EH (cell line): ENCODE results near the gene GSKIP.

ENCODE experiments used
- DNase-seq: peaks from one replicate; pipeline ENCODE4 v3.0.0-alpha.2; 2015; ENCODE audit warnings: low read depth

GSKIP gene

DNA sequence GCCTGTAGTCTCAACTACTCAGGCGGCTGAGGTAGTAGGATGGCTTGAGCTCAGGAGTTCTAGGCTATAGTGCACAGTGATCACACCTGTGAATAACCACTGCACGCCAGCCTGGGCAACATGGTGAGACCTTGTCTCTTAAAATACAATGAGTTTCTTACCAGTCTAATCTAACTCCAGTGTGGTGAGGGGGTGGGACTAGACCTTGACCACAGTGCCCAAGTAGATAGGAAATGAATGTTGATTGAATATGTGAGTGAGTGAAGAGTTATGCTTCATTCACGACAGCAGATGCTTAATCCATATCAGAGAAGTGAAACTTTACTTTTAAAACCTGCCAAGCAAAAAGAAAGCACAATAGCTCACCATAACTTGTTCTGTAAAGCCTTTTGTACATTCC is 17.4 kb downstream of the GSKIP start:
- no peak for DNase-seq

DNA sequence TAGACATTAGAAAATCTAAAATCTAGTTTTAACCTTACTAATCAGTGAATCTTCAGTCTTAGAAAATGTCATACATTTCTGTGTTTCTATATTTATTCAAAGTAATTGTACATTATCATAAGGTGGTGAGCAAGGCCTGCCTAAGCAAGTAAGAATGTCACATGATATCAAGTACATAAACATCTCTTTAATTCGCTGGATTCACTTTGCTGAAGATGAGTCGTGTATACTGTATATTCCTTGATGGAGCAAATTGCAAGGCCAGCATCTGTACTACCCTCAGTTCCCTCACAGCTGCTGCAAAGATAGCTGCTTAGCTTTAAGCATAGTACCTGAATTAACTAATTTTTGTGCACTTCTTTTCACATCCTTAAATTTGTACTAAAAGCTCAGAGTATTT is 20.1 kb downstream of the GSKIP start:
- peak; percentile 6 for DNase-seq

DNA sequence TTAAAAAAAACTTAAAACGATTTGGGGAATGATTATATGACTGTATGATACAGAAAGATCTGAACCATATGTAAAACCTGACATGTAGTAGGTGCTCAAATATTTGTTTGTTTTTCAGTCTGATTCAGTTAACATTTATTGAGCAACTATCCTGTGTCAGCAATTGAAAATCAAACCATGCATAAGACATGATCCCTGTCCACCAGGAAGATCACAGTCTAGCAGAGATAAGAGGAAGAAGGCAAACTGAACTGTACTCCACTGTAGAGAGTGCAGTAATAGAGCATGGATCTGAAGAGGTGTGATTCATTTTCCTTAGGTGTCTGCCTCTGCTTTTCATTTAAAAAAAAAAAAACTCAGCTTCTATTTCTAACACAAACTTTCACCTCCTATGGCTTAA is 20.7 kb downstream of the GSKIP start:
- no peak for DNase-seq

DNA sequence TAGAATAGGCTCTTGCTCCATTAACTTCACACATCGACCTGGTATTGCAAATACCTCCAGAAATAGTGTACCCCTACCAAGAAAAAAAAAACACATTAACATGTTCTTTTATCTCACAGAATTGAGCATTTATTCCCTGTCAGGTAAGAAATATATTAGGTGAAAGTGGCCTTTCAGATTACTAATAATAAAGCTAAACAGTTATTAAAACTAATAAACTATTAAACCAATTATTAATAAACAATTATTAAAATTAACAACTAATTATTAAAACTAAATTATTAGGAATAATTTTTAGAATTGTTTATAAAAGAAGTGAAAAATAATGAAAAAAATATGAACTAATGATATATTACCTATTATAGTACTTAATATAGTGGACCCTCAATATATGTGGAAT is 21.4 kb downstream of the GSKIP start:
- DNase-seq: no peak

DNA sequence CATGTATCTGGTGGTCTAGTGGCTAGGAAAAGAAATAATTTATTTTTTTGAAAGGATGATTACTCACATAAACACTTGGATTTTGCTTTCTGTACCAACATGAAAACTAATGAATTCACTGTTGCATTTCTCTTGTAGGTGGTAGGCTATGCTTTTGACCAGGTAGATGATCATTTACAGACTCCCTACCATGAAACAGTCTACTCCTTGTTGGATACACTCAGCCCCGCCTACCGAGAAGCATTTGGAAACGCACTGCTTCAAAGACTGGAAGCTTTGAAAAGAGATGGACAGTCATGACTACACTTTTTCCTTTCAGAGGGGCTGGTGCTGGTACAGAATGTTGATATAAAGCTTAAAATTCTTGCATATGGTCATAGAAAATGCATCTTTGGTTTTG is 22.1 kb downstream of the GSKIP start:
- no peak for DNase-seq

DNA sequence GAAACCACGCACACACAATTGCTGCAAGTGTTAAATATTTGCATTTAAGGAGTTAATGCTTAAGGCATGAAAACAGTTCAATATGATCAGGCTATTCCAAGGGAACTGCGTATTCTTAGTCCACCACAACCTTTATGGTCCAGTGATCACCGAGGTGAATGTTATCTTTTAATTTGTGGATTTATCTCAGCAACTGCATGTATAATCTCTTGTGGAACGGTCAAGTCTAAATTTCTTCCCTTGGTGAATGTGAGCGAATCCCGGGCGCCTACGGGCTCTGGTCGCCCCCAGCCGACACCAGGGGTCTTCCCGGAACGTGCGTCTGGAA is 27.6 kb downstream of the GSKIP start:
- DNase-seq: no peak

DNA sequence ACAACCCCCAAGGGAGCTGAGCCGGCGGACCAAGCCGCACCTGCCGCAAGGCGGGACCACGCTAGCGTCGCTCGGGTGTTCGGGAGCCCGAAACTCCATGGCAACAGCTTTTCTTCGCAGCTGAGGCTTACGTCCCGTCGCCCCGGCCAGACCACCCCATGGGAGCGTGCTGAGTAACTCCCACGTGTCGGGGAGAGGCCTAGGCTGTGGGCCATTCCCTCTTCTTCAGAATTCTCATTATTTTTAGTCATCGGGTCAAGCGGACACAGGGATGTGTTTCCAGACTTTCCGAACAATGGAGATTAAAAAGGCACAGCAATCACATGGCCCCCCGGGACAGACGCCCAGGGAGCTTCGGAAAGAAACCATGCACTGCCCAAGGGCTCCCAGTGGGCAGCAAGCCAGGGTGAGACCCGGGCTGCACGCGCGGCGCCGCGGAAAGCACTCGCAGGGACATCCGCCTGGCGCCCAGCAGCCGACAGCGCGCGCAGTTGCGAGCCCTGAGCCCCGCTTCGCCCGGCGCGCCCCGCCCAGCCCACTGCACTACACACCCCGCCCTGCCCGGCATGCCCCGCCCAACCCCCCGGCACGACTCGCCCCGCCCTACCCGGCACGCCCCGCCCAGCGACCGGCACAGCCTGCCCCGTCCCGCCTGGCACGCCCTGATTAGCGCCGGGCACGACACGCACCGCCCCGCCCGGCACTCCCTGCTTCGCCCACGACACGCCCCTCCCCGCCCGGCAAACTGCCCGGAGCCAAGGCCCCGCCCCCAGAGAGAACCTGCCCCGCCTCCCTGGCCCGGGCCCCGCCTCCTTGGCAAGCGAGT is 28.2 kb downstream of the GSKIP start:
- peak; percentile 95 for DNase-seq

DNA sequence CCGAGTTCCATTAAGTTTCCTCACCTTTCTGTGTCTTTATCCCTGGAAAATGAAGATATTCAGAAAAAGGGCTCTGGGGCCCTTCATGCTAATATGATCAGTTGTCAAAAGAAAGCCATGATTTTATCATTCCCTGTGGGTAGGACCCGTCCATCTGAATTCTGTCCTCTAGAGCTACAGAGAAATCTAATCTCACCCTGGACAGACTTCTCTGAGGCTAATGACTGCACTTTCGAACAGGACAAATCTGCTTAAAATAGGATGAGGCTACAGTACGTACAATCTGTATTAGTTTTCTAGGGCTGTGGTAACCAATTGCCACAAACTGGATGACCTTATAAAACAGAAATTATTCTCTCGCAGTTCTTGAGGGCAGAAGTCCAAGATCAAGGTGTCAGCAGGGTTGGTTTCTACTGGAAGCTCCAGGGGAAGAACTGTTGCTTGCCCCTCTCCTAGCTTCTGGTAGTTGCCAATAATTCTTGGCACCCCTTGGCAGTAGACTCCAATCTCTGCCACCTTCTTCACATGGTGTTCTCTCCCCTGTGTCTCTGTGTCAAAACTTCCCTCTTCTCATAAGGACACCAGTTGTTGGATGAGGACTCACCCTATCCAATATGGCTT is 29.9 kb downstream of the GSKIP start:
- no peak for DNase-seq

DNA sequence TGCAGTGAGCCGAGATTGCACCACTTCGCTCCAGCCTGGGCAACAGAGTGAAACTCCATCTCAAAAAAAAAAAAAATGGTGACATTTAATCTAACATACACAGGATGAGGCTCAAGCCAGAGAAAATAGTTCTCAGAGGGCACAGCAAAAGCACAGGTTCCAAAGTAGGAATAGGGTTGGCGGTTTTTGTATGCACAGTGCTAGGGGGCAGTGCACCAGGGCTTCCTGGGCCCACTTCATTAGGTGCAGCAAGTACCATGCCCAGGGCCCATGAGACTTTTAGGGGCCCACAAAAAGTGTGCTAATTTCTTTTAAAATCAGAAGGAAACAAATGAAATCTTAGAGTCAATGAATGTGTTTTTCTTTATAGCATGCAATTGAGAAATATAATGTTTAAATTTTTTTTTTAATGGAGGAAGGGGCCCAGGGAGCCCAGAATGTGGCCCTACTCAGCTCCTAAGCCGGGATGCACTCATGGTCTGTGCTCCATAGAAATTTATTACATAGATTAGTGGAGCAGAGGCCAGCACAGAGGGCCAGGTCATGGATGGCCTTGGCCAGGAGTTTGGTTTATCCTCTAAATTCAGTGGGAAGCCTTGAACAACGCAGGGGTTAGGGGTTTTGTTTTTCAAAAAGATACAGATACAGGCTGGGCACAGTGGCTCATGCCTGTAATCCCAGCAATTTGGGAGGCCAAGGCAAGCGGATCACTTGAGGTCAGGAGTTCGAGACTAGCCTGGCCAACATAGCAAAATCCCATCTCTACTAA is 30.9 kb downstream of the GSKIP start:
- DNase-seq: no peak

DNA sequence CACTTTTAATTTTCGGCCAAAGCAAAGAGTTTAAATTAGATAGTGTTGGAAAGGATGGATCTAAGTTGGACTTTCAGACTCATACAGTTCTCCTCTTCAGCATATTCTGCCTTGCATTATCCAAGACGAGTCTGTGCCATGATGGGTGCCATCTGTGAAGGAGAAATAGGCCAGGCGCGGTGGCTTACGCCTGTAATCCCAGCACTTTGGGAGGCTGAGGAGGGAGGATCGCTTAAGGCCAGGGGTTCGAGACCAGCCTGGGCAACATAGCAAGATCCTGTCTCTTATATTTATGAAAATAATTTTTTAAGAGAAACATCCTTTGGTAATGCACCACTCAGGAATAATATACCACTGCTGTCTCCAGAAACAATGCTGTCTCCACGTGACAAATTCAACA is 35.1 kb downstream of the GSKIP start:
- DNase-seq: no peak

DNA sequence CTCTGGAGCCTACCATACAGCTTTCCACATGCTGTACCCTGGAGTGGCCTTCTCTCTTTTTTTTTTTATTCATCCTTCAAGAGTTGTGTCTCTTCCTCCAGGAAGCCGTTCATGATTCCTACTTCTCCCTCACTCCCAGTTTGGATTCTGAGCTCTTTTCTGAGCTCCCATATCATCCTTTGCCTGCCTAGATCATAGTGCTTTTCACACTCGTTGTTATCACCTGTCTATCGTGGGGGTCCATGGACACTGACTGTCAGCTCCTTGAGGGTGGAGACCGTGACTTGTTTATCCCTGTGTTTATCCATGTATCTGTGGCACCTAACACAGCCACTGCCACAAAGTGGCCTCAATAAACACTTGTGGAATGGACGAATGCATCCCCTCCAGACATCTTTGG is 35.6 kb downstream of the GSKIP start:
- DNase-seq: no peak

DNA sequence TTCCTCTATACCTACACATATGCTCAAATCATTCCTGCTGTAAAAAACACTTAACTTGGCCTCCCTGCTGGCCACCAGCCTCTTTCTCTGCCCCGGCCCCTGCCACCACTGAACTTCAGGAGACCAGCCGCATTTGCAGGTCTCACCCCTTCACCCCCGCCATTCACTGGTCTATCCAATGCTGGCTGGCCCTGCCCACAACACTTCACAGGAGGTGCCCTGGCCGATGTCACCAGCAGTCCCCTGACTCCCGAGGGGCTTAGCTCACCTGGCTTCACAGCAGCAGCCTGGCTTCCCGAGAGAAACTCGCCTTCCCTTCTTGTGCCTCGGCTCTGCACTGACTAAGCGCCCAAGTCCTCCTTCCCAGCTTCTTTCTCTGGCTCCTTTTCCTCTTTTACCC is 36.1 kb downstream of the GSKIP start:
- no peak for DNase-seq

DNA sequence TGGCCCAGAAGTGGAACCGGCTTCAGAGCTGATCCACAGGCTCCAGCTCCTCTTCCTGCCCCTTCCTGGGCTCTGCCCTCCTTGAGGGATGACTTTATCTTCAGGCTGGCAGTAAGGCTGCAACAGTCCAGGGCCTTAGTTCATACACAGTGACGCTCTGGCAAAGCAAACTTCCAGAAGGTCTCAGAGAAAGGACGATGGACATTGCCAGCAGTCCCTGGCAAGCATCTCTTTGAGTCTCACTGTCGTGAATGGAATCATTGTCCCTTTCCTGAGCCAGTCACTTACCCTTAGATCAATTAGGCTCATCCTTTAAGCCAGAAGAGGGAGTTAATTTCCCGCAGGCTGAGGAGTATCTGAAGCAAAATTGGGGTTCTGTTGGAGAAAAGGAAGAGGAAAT is 37.2 kb downstream of the GSKIP start:
- DNase-seq: no peak

DNA sequence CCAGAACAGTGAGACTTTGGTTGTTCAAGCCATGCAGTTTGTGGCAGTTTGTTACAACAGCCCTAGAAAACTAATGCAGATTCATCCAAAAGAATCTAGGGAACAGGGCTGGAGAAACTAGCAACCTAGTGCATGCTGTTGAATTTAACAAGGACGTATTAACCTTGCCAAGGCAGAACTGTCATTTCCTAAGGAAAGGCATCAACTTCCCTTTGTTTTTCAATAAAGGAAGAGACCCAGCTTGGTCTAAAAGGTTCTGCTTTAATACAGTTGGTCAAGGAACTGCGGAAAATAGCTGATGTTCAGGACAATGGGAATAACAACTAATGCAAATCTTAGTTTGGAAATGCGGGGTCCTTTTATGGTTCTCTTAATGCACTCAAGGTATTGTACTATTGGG is 40.1 kb downstream of the GSKIP start:
- DNase-seq: no peak

DNA sequence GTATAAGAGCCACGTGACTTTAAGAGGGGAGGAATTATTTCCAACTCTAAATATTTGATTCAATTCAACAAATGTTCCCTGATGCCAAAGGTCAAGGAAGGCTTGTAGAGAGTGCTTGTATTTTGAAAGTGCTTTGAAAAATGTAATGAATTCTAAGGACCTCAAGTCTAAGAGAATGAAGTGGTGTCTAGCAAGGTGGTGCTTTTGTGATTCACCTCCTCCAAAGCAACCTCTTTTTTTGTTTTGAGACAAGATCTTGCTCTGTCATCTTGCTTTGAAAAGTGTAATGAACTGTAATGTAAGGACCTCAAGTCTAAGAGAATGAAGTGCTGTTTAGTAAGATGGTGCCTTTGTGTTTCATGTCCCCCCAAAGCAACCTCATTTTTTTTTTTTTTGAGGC is 42.4 kb downstream of the GSKIP start:
- DNase-seq: no peak

DNA sequence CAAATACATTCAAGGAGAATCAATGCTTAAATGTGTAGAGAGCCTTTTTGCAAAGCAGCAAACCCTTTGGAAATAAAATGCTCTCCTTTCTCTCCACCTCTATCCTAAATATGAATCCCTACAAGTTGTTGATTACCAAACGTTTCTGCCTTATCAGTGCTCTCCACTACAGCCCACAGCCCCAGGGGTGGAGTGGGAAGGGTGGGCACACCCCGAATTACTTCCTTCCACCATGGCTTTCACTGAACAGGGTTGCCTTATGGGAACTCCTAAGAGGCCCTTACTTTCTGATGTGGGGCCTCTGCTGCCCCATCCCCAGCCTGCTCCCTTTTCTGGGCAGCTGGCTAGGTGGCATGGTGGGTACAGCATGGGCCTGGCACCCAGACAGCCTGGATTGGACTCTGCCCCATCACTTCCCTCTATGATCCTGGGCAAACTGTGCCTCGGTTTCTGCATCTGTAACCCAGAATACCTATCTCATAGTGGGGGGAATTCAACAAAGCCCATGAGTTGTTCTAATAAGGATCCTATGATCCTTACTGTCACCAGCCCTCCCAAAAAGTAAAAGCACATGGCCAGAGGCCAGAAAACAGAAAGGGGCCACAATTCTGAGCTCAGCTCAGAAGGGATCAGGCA is 44.7 kb downstream of the GSKIP start:
- no peak for DNase-seq

DNA sequence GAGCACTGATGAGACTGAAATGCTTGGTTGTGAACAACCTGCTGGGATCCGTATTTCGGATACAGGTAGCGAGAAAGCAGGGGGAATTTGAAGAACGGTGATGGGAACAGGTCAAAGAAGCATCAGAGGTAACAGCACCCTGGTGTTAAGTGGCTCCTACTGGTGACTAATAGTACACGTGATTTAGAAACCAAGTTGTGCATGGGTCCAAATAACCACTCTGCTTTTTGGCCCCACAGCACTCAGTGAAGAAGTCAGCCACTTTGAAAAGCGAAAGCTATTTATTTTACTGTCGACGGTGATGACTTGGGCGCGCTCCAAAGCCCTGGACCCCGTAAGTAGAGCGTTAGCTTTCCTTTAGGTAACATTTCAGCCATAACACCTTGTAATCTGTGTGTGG is 45.3 kb downstream of the GSKIP start:
- no peak for DNase-seq

DNA sequence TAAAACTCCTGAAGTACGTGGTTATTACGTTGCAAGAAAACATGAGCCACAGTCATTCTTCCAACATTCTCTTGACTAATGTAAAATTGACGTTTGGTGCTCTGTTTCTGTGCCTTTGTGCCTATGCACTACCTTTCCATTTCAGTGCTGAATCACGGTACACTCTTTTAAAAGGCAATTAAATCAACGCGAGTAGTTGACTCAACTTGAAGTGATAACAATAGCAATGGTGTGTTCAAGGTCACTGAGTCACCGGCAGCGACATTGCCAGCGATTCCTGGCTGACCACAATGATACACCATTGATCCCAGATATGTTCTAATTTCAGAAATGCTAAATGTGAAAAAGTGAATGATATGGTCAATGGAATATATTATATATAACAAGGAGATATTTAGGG is 46.4 kb downstream of the GSKIP start:
- DNase-seq: no peak

DNA sequence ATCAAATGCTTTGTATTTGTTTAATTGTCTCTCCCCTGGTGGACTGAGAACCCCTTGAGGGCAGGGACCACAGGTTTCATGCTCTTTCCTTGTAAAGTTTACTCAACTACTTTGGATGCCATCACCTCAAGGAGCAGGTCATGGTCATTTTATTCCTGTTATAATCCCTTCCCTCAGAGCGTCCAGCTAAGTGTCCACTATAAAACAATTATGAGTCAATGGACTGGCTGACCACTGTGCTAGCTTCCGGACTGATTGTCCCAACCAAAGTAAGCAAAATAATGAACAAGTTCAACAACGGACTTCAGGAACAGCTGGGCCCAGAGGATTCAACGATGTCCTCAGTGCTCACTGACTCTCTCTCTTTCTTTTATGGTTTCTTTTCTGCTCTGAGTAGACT is 46.8 kb downstream of the GSKIP start:
- no peak for DNase-seq

DNA sequence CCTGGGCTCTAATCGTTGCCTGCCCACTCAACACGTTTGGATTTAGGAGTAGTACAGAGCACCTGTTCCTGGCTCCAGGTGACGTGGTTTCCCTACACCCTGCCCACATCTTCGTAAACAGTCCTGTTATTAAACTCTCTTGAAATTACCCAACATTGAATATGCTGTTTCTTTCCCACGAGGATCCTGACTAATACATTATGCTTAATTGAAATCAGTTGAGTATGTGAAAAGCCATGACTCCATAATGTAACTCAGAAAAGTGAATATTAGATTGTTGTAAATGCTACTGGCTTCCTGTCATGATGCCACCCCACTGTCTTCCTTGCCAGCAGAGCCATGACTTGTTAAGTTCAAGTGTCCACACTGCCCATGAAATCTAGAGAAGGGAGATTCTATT is 50.2 kb downstream of the GSKIP start:
- DNase-seq: no peak

DNA sequence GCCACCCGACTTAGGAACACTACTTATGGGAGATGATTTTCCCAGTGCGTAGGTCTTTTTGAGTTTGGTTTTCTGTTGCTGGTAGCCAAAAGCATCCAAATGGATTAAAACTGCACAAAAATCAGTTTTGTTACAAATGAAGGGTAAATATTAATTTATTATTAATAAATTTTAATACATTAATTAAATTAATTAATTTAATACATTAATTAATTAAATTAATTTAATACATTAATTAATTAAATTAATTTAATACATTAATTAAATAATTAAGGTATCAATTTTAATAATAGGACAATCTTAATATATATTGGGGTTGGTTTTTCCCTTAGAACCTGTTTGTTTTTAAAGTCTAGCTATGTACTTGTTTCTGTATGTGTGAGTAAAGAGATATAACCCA is 52.2 kb downstream of the GSKIP start:
- DNase-seq: no peak

DNA sequence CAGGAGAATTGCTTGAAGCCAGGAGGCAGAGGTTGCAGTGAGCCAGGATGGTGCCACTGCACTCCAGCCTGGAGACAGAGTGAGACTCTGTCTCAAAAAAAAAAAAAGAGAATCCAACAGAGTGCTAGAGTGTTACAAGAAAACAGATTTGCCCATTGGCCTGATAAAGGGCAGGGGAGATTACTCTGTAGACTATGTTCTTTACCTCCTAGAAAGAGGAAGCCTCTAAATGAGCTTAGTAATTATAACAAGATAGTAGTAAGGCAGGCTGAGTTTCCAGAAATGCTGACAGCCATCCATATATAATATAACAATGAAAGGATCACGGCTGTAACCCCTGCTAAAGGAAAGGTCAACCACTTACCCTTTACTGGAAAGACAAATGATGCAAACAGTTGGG is 53.0 kb downstream of the GSKIP start:
- no peak for DNase-seq

DNA sequence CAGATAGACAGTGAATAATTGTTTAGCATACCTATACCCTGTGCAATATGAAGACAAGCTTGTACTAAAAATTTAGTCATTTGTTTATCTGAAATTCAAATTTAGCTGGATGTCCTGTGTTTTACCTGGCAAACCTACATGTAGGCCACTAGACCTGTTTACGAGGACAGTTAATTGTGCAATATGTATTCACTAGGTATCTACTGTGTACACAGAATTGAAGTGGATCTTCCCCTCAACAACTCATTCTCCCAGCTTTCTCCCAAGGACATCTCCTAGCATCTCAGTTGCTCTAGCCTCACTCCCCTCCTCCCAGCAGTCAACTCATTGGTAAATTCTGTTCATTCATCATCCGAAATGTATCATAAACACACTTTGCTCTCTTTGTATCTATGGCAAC is 53.9 kb downstream of the GSKIP start:
- no peak for DNase-seq
